Calu3 (cell line): ENCODE data around the gene STRIP2. TPM values are rescaled to one million over a fixed set of nuclear protein-coding genes. Genes with fewer than 3 reads are reported as not detected.
"Not testable (repeated sequence)": the region's sequence is repeated elsewhere in the genome, so short reads cannot be mapped to it uniquely, and the experiment has no call there.

ENCODE experiments used
- BruUV-seq: library from RNA; stranded (reverse); fragments of 400-500 nt; replicated peaks from 2 replicates; lab custom pipeline; 2021; lab: Mats Ljungman, UMichigan
- CTCF ChIA-PET: fragments of 300-600 bp; sonication (Branson Sonifier 250); formaldehyde crosslinking; loops from one replicate; lab custom pipeline; 2022; ENCODE audit warnings: antibody characterized with exemption; lab: Charles Lee
- DNase-seq: peaks from one replicate; pipeline ENCODE4 v3.0.0; 2022
- H3K27ac Mint-ChIP-seq: one replicate; pipeline ENCODE4 v1.8.0; 2022; ENCODE audit warnings: mixed read lengths; ENCODE audit not compliant: unreplicated experiment
- H3K27me3 Mint-ChIP-seq: one replicate; pipeline ENCODE4 v1.8.0; 2022; ENCODE audit warnings: mixed read lengths; ENCODE audit not compliant: unreplicated experiment
- H3K36me3 Mint-ChIP-seq: one replicate; pipeline ENCODE4 v1.8.0; 2022; ENCODE audit warnings: mild to moderate bottlenecking, moderate library complexity, mixed read lengths; ENCODE audit not compliant: insufficient read depth, unreplicated experiment
- H3K4me1 Mint-ChIP-seq: one replicate; pipeline ENCODE4 v1.8.0; 2022; ENCODE audit warnings: mild to moderate bottlenecking, low read depth, mixed read lengths; ENCODE audit not compliant: unreplicated experiment
- H3K4me3 Mint-ChIP-seq: one replicate; pipeline ENCODE4 v1.8.0; 2022; ENCODE audit warnings: mild to moderate bottlenecking, low read depth, moderate library complexity, mixed read lengths; ENCODE audit not compliant: unreplicated experiment
- H3K9me3 Mint-ChIP-seq: one replicate; pipeline ENCODE4 v1.8.0; 2022; ENCODE audit warnings: low read depth, mixed read lengths; ENCODE audit not compliant: unreplicated experiment
- CTCF ChIP-seq: fragments of 200-600 bp; IDR thresholded peaks from one replicate; pipeline ENCODE4 v1.8.0; 2022; ENCODE audit warnings: antibody characterized with exemption; ENCODE audit not compliant: unreplicated experiment
- intact Hi-C: fragments of 100-400 bp; cut with micrococcal nuclease; formaldehyde crosslinking; loops from one replicate; pipeline ENCODE4 v1.10.0; 2022; ENCODE audit not compliant: unreplicated experiment
- total RNA-seq: library from RNA; stranded (reverse); gene quantifications from 2 replicates; pipeline ENCODE4 v1.2.3, GENCODE V29; 2022

Gene STRIP2
- total RNA-seq, 1 experiment from 2014 or later, result 10.1 TPM

DNA sequence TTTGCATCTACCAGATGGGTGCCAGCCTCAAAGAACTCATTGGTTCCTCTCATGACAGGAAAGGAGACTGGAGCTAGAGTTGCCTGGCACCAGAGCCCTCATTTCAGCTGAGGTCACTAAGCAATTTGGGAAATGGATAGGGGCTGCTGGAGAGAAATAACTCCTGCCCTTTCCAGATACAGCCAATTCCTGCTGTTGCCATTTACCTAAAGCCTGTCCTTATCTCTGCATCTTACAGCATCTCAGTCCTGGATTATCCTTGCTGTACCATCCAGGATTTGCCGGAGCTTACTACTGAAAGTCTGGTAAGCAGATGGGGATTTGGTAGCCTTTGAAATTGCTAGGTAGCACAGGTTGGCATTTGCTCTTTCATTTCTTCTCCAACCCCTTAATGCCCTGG lies 36.2 kb downstream of the STRIP2 start:
- intact Hi-C loops, result no loop called here
- TF ChIP-seq CTCF, result no peak
- Mint-ChIP-seq H3K27ac (no peak overlapping the region), H3K4me1 (no peaks in the 10 kb centered on the region), H3K9me3 (no peaks in the 10 kb centered on the region), H3K36me3 (no peaks in the 10 kb centered on the region), H3K27me3 (no peaks in the 10 kb centered on the region), H3K4me3 (no peak overlapping the region)
- no TSS peak for BruUV-seq
- CTCF ChIA-PET, result interaction anchor here (0.6 to 3.0 kb wide), 2 partner anchors 9 to 103 kb away, joined by 3 to 9 read pairs; no protein-coding TSS in a partner anchor
- no peak for DNase-seq

DNA sequence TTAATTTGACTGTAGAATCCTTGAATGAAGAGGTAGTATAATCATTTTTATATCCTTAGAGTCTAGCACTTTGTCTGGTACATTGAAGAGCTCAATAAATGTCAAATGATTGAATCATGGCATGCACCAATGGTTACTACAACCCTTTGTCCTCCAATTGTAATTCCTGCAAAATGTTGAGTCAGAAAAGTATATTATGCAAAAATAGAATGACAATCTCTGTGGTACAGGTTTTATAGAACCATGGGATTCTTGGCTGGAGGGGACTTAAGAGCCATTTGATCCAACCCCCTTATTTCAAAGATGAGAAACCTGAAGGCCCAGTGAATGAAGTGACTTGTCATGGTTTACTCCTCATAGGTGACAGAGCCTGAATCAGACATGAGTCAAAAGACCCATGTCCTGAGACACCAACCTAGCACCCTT lies 37.2 kb downstream of the STRIP2 start:
- H3K27me3 Mint-ChIP-seq, result no peaks in the 10 kb centered on the region
- intact Hi-C loops, result no loop called here
- H3K9me3 Mint-ChIP-seq, result no peaks in the 10 kb centered on the region
- CTCF ChIA-PET, result interaction anchor here (0.7 to 1.3 kb wide), 3 partner anchors 70 to 308 kb away, joined by 3 to 4 read pairs (median 3); no protein-coding TSS in a partner anchor
- no peak for DNase-seq
- H3K36me3 Mint-ChIP-seq, result no peaks in the 10 kb centered on the region
- no peak for TF ChIP-seq CTCF
- no peak overlapping the region for H3K27ac Mint-ChIP-seq
- H3K4me1 Mint-ChIP-seq, result no peaks in the 10 kb centered on the region
- H3K4me3 Mint-ChIP-seq, result no peak overlapping the region
- no TSS peak for BruUV-seq

GRCh38 chr7:129475931-129476330 lies 41.7 kb downstream of the STRIP2 start:
- intact Hi-C loops, H3K4me3 Mint-ChIP-seq, BruUV-seq, DNase-seq, H3K27ac Mint-ChIP-seq, H3K9me3 Mint-ChIP-seq, H3K27me3 Mint-ChIP-seq, H3K4me1 Mint-ChIP-seq, CTCF ChIA-PET, H3K36me3 Mint-ChIP-seq: not testable (repeated sequence)

DNA sequence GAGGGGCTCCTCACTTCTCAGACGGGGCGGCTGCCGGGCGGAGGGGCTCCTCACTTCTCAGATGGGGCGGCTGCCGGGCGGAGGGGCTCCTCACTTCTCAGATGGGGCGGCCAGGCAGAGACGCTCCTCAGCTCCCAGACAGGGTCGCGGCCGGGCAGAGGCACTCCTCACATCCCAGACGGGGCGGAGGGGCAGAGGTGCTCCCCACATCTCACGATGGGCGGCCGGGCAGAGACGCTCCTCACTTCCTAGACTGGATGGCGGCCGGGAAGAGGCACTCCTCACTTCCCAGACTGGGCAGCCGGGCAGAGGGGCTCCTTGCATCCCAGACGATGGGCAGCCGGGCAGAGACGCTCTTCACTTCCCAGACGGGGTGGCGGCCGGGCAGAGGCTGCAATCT lies 42.2 kb downstream of the STRIP2 start:
- H3K9me3 Mint-ChIP-seq, intact Hi-C loops, H3K4me3 Mint-ChIP-seq, H3K4me1 Mint-ChIP-seq, BruUV-seq, H3K27ac Mint-ChIP-seq, H3K36me3 Mint-ChIP-seq, DNase-seq, H3K27me3 Mint-ChIP-seq, CTCF ChIA-PET: not testable (repeated sequence)

GRCh38 chr7:129479831-129480230 lies 45.6 kb downstream of the STRIP2 start:
- CTCF ChIA-PET, result interaction anchor here (0.7 to 0.8 kb wide), 2 partner anchors 10 to 249 kb away, joined by 3 read pairs; no protein-coding TSS in a partner anchor
- H3K36me3 Mint-ChIP-seq, result no peaks in the 10 kb centered on the region
- no peak for TF ChIP-seq CTCF
- H3K27me3 Mint-ChIP-seq, result no peaks in the 10 kb centered on the region
- BruUV-seq, result no TSS peak
- H3K4me3 Mint-ChIP-seq, result no peak overlapping the region
- no peak overlapping the region for H3K27ac Mint-ChIP-seq
- no peaks in the 10 kb centered on the region for H3K4me1 Mint-ChIP-seq
- intact Hi-C loops, result loop anchor here (5.0 kb wide), 1 partner anchor 162 kb away; no protein-coding TSS in a partner anchor
- H3K9me3 Mint-ChIP-seq, result no peaks in the 10 kb centered on the region
- DNase-seq, result no peak
